ENCODE data around the gene MTHFD2. TPM values are rescaled to one million over a fixed set of nuclear protein-coding genes. Genes with fewer than 3 reads are reported as not detected.

The MTHFD2 gene
- total and polyA plus RNA-seq, 2 of the 8 experiments (the other 6 are each of a cell fraction or from before 2014, with no cell fraction given): 99.5 to 291 TPM

GRCh38 chr2:74204436-74204835 is 6.0 kb downstream of the MTHFD2 start:
- H3K4ac ChIP-seq (replicated peaks; ENCODE audit: insufficient read length, low read depth, low read length): no peak overlapping the region
- no peak overlapping the region for H3K9ac ChIP-seq (replicated peaks in 1 of 4; ENCODE audit: extremely low read depth in 1 of 4, low read depth in 3 of 4, low read length in 3 of 4)
- H2BK5ac ChIP-seq (ENCODE audit: low read depth, low read length): peak overlapping the region; percentile 89
- FAIRE-seq (no peak), DNase-seq (ENCODE audit: low read depth in 1 of 2, low spot score in 2 of 2) (no peak)
- peaks cover 59 to 92% of the 10 kb centered on the region in 2 experiments for H3K79me2 ChIP-seq (ENCODE audit: control insufficient read depth in 1 of 2, insufficient read depth in 2 of 2, low read length in 2 of 2)
- TF ChIP-seq POLR2AphosphoS5 (IDR thresholded peaks at IDR 0.05; ENCODE audit: low read depth, low read length) (0 out of 2 replicates have a peak, but pooled peaks have one; percentile 18), TEAD4 (IDR thresholded peaks at IDR 0.05; ENCODE audit: low read depth, low read length) (no peak), POLR2A (IDR thresholded peaks at IDR 0.05; ENCODE audit: control extremely low read depth in 1 of 2, low read depth in 2 of 2, low read length in 2 of 2) (peak; percentile 1 to 27; a peak in 2 of 3 replicates)
- peaks cover 39 to 45% of the 10 kb centered on the region in 2 experiments for H4K20me1 ChIP-seq (replicated peaks in 1 of 2; ENCODE audit: control insufficient read depth in 1 of 2, insufficient read depth in 2 of 2, low read length in 2 of 2)
- no peak overlapping the region for H4K5ac ChIP-seq (ENCODE audit: insufficient read length, low read depth, low read length)
- H4K8ac ChIP-seq (ENCODE audit: extremely low read depth, insufficient read depth, low read length): no peak overlapping the region
- H3K27ac ChIP-seq (ENCODE audit: low read depth, low read length): no peak overlapping the region
- H2BK20ac ChIP-seq (ENCODE audit: low read length): no peak overlapping the region
- no peak overlapping the region for H3K56ac ChIP-seq (replicated peaks; ENCODE audit: insufficient read length, low read depth, low read length)
- peaks cover 6% of the 10 kb centered on the region for H3K23me2 ChIP-seq (ENCODE audit: low read depth, low read length)
- no peak overlapping the region for H2BK120ac ChIP-seq (replicated peaks; ENCODE audit: low read depth, low read length)
- peak overlapping the region in 1 of 4 experiments; percentile 27; a peak in 1 of 8 replicates for H3K4me3 ChIP-seq (ENCODE audit: extremely low read depth in 1 of 4, insufficient read depth in 2 of 4, low read depth in 3 of 4, low read length in 4 of 4)
- no peak overlapping the region for H3K14ac ChIP-seq (ENCODE audit: insufficient read length)
- H3K18ac ChIP-seq (ENCODE audit: extremely low read depth, low read length): no peak overlapping the region
- H2BK15ac ChIP-seq (ENCODE audit: low read length): no peak overlapping the region
- no peaks in the 10 kb centered on the region for H3K27me3 ChIP-seq (replicated peaks in 1 of 4; ENCODE audit: control insufficient read depth in 3 of 4, extremely low read depth in 1 of 4, insufficient read depth in 3 of 4, low read length in 3 of 4)
- H4K91ac ChIP-seq (replicated peaks; ENCODE audit: insufficient read length, low read length): no peak overlapping the region
- H3K23ac ChIP-seq (ENCODE audit: insufficient read length): no peak overlapping the region
- peaks cover 2 to 22% (median 16%) of the 10 kb centered on the region in 4 experiments for H3K4me1 ChIP-seq (replicated peaks in 1 of 4; ENCODE audit: control insufficient read depth in 3 of 4, insufficient read depth in 4 of 4, low read length in 3 of 4)
- H2AFZ ChIP-seq (ENCODE audit: low read length): no peak overlapping the region
- ChIA-PET POLR2A (ENCODE audit: partially characterized antibody) (interaction anchor here (0.8 to 72.1 kb wide), 5 partner anchors 5 to 66 kb away, joined by 3 to 2699 read pairs (median 15); partner anchors contain the start of genes BOLA3, MOB1A and MTHFD2), CTCF (ENCODE audit: partially characterized antibody) (interaction anchor here (0.6 to 3.1 kb wide), 9 partner anchors 23 to 470 kb away, joined by 3 to 14 read pairs (median 4); partner anchors contain the start of genes BOLA3 and MOB1A)
- peak overlapping the region; percentile 41 to 100; a peak in 3 of 4 replicates for H3K4me2 ChIP-seq (ENCODE audit: insufficient read depth in 1 of 2, low read depth in 2 of 2, low read length in 2 of 2)
- no peaks in the 10 kb centered on the region for H3K9me3 ChIP-seq (ENCODE audit: insufficient read depth in 2 of 2, low read depth in 1 of 2, low read length in 1 of 2)
- H2BK12ac ChIP-seq (ENCODE audit: low read depth, low read length): no peak overlapping the region
- 92% methylated on average over 3 of the region's 3 CpGs; no CpG with 5 or more reads in 1 of the 2 experiments for WGBS, 2 experiments (ENCODE audit: extremely low coverage in 1 of 2, insufficient coverage in 1 of 2, insufficient read length in 1 of 2, insufficient replicate concordance in 2 of 2, low coverage in 1 of 2, low lambda C conversion rate in 2 of 2, missing lambda C conversion rate in 1 of 2)
- H2AK5ac ChIP-seq (ENCODE audit: low read depth, low read length): no peak overlapping the region
- H3K79me1 ChIP-seq (ENCODE audit: low read depth, low read length): peaks cover 16% of the 10 kb centered on the region
- peaks cover 5 to 83% (median 21%) of the 10 kb centered on the region in 4 experiments for H3K36me3 ChIP-seq (ENCODE audit: control insufficient read depth in 2 of 4, insufficient read depth in 4 of 4, low read length in 3 of 4)
